H1 (cell line): Measurements from ENCODE around the gene ASCC1. TPM values are rescaled to one million over a fixed set of nuclear protein-coding genes. Genes with fewer than 3 reads are reported as not detected.

Source experiments
- CTCF ChIA-PET: fragments of 300-600 bp; sonication (Branson Sonifier 250); formaldehyde crosslinking; loops from one replicate; lab custom pipeline; 2021; ENCODE audit not compliant: partially characterized antibody; lab: Charles Lee
- POLR2A ChIA-PET: fragments of 300-600 bp; sonication (Branson Sonifier 250); formaldehyde crosslinking; loops from one replicate; lab custom pipeline; 2021; ENCODE audit warnings: inconsistent platforms; ENCODE audit not compliant: partially characterized antibody; lab: Charles Lee
- DNase-seq, 2 experiments: peaks; one replicate each; pipeline versions ENCODE4 v3.0.0 to v3.0.0-alpha.2; 2010 to 2022; ENCODE audit warnings: low spot score in 2 of 2, low read depth in 1 of 2, mixed read lengths in 1 of 2
- FAIRE-seq: peaks from 2 replicates; lab custom pipeline; 2011; peaks lifted over from hg19 to GRCh38; lab: Jason Lieb, UNC
- H2AFZ ChIP-seq: 2 replicates; pipeline ENCODE4 v1.8.1; 2012; ENCODE audit warnings: low read length, inconsistent platforms
- H2AK5ac ChIP-seq: 2 replicates; pipeline ENCODE4 v1.6.1; 2013; ENCODE audit warnings: low read depth, low read length
- H2BK120ac ChIP-seq: replicated peaks from 2 replicates; pipeline ENCODE3; 2013; ENCODE audit warnings: low read depth, low read length, inconsistent platforms
- H2BK12ac ChIP-seq: 2 replicates; pipeline ENCODE4 v1.6.1; 2013; ENCODE audit warnings: low read depth, low read length
- H2BK15ac ChIP-seq: 2 replicates; pipeline ENCODE4 v1.6.1; 2013; ENCODE audit warnings: low read length
- H2BK20ac ChIP-seq: 2 replicates; pipeline ENCODE4 v1.6.1; 2013; ENCODE audit warnings: low read length
- H2BK5ac ChIP-seq: 2 replicates; pipeline ENCODE4 v1.6.1; 2013; ENCODE audit warnings: low read depth, low read length
- H3K14ac ChIP-seq: 2 replicates; pipeline ENCODE4 v1.6.1; 2013; ENCODE audit warnings: inconsistent platforms; ENCODE audit not compliant: insufficient read length
- H3K18ac ChIP-seq: 2 replicates; pipeline ENCODE4 v1.6.1; 2013; ENCODE audit warnings: low read length; ENCODE audit errors: extremely low read depth
- H3K23ac ChIP-seq: 2 replicates; pipeline ENCODE4 v1.6.1; 2013; ENCODE audit warnings: inconsistent platforms; ENCODE audit not compliant: insufficient read length
- H3K23me2 ChIP-seq: 2 replicates; pipeline ENCODE4 v1.6.1; 2013; ENCODE audit warnings: low read depth, low read length
- H3K27ac ChIP-seq: 2 replicates; pipeline ENCODE4 v1.6.1; 2011; ENCODE audit warnings: low read depth, low read length, inconsistent platforms
- H3K27me3 ChIP-seq, 4 experiments: replicated peaks in 1 of 4; 1 replicate in 1 of 4; 2 replicates in 3 of 4; pipeline versions ENCODE4 v1.6.1 to v1.8.1; 2011 to 2013; ENCODE audit warnings: low read length in 3 of 4, mild to moderate bottlenecking in 3 of 4, inconsistent platforms in 2 of 4, mixed read lengths in 2 of 4, moderate library complexity in 1 of 4; ENCODE audit not compliant: control insufficient read depth in 3 of 4, insufficient read depth in 3 of 4; ENCODE audit errors: extremely low read depth in 1 of 4
- H3K36me3 ChIP-seq, 4 experiments: 2 replicates each; pipeline versions ENCODE4 v1.6.1 to v1.8.1; 2011 to 2013; ENCODE audit warnings: mild to moderate bottlenecking in 4 of 4, low read length in 3 of 4, moderate library complexity in 2 of 4, control low read depth in 1 of 4, inconsistent platforms in 1 of 4; ENCODE audit not compliant: insufficient read depth in 4 of 4, control insufficient read depth in 2 of 4
- H3K4ac ChIP-seq: replicated peaks from 2 replicates; pipeline ENCODE3; 2013; ENCODE audit warnings: low read length, low read depth, mixed read lengths, inconsistent platforms; ENCODE audit not compliant: insufficient read length
- H3K4me1 ChIP-seq, 4 experiments: replicated peaks in 1 of 4; 1 replicate in 1 of 4; 2 replicates in 3 of 4; pipeline versions ENCODE4 v1.6.1 to v1.8.1; 2011 to 2013; ENCODE audit warnings: low read length in 3 of 4, inconsistent platforms in 2 of 4, mixed read lengths in 1 of 4; ENCODE audit not compliant: insufficient read depth in 4 of 4, control insufficient read depth in 3 of 4
- H3K4me2 ChIP-seq, 2 experiments: 2 replicates each; pipeline versions ENCODE4 v1.6.1 to v1.8.1; 2011 to 2013; ENCODE audit warnings: low read depth in 2 of 2, low read length in 2 of 2, control low read depth in 1 of 2, inconsistent platforms in 1 of 2, mild to moderate bottlenecking in 1 of 2; ENCODE audit not compliant: insufficient read depth in 1 of 2
- H3K4me3 ChIP-seq, 4 experiments: fragments of 200-600, 300-600 bp in 1 of 4; sonication (generic), shearing (Covaris generic), sonication (Bioruptor Twin) in 1 of 4; 2 replicates each; pipeline versions ENCODE4 v1.5.1 to v1.8.1; 2011 to 2016; ENCODE audit warnings: low read length in 4 of 4, low read depth in 3 of 4, control low read depth in 2 of 4, inconsistent platforms in 2 of 4, mild to moderate bottlenecking in 2 of 4, mixed read lengths in 1 of 4, moderate library complexity in 1 of 4; ENCODE audit not compliant: insufficient read depth in 2 of 4; ENCODE audit errors: extremely low read depth in 1 of 4
- H3K56ac ChIP-seq: replicated peaks from 2 replicates; pipeline ENCODE3; 2013; ENCODE audit warnings: low read depth, mild to moderate bottlenecking, mixed read lengths, low read length, inconsistent platforms; ENCODE audit not compliant: insufficient read length
- H3K79me1 ChIP-seq: 2 replicates; pipeline ENCODE4 v1.6.1; 2013; ENCODE audit warnings: low read depth, low read length, control low read depth
- H3K79me2 ChIP-seq, 2 experiments: 2 replicates each; pipeline versions ENCODE4 v1.6.1 to v1.8.1; 2012 to 2013; ENCODE audit warnings: low read length in 2 of 2, mild to moderate bottlenecking in 2 of 2, inconsistent platforms in 1 of 2; ENCODE audit not compliant: insufficient read depth in 2 of 2, control insufficient read depth in 1 of 2
- H3K9ac ChIP-seq, 4 experiments: replicated peaks in 1 of 4; 1 replicate in 1 of 4; 2 replicates in 3 of 4; pipeline versions ENCODE4 v1.6.1 to v1.8.1; 2011 to 2013; ENCODE audit warnings: low read depth in 3 of 4, low read length in 3 of 4, control low read depth in 2 of 4, mild to moderate bottlenecking in 2 of 4, moderate library complexity in 2 of 4, inconsistent platforms in 1 of 4; ENCODE audit errors: extremely low read depth in 1 of 4
- H3K9me3 ChIP-seq, 2 experiments: 2 replicates each; pipeline versions ENCODE4 v1.6.1 to v1.8.1; 2012 to 2013; ENCODE audit warnings: mild to moderate bottlenecking in 2 of 2, moderate library complexity in 2 of 2, control low read depth in 1 of 2, inconsistent platforms in 1 of 2, low read depth in 1 of 2, low read length in 1 of 2, mixed read lengths in 1 of 2; ENCODE audit not compliant: insufficient read depth in 2 of 2
- H4K20me1 ChIP-seq, 2 experiments: replicated peaks in 1 of 2; 2 replicates each; pipeline versions ENCODE3 to v1.8.1; 2011 to 2013; ENCODE audit warnings: inconsistent platforms in 2 of 2, low read length in 2 of 2, mild to moderate bottlenecking in 1 of 2; ENCODE audit not compliant: insufficient read depth in 2 of 2, control insufficient read depth in 1 of 2
- H4K5ac ChIP-seq: 2 replicates; pipeline ENCODE4 v1.6.1; 2013; ENCODE audit warnings: low read length, low read depth, mixed read lengths, inconsistent platforms; ENCODE audit not compliant: insufficient read length
- H4K8ac ChIP-seq: 2 replicates; pipeline ENCODE4 v1.8.0; 2013; ENCODE audit warnings: mild to moderate bottlenecking, moderate library complexity, low read length, inconsistent platforms; ENCODE audit not compliant: insufficient read depth; ENCODE audit errors: extremely low read depth
- H4K91ac ChIP-seq: replicated peaks from 2 replicates; pipeline ENCODE3; 2013; ENCODE audit warnings: low read length, mixed read lengths, inconsistent platforms; ENCODE audit not compliant: insufficient read length
- CBX5 ChIP-seq: fragments of 300-800, 300-1000 bp; sonication (generic); IDR thresholded peaks from 2 replicates; pipeline ENCODE4 v1.7.1; 2016; ENCODE audit warnings: antibody characterized with exemption, low read length, low read depth
- EGR1 ChIP-seq: IDR thresholded peaks from 2 replicates; pipeline ENCODE4 v1.6.1; 2011; ENCODE audit warnings: low read depth, low read length, borderline replicate concordance
- JUND ChIP-seq: IDR thresholded peaks from 2 replicates; pipeline ENCODE4 v1.6.1; 2011; ENCODE audit warnings: mild to moderate bottlenecking, improper control_type of control experiment, low read length
- TCF12 ChIP-seq: IDR thresholded peaks from 2 replicates; pipeline ENCODE4 v1.6.1; 2011; ENCODE audit warnings: low read depth, mild to moderate bottlenecking, low read length
- WGBS, 2 experiments: shearing (Covaris generic) in 1 of 2; methylation state at CpG; one replicate each; pipeline versions ENCODE4 v1.1.6 to v1.1.7; 2013 to 2015; ENCODE audit warnings: low lambda C conversion rate in 2 of 2, mixed read lengths in 2 of 2, inconsistent platforms in 1 of 2, low coverage in 1 of 2, missing lambda C conversion rate in 1 of 2; ENCODE audit not compliant: insufficient replicate concordance in 2 of 2, insufficient coverage in 1 of 2, insufficient read length in 1 of 2; ENCODE audit errors: extremely low coverage in 1 of 2, missing lambda C conversion rate in 1 of 2; 5-methylcytosine and 5-hydroxymethylcytosine counted together
- polyA plus RNA-seq, 7 experiments: library from polyadenylated mRNA; depleted of rRNA in 3 of 7; stranded (reverse) in 5 of 7; unstranded in 2 of 7; fragments of >200 nt in 5 of 7; fragments of 200-250 nt in 2 of 7; gene quantifications; 1 replicate in 5 of 7; 2 replicates in 1 of 7; 4 replicates in 1 of 7; pipeline versions ENCODE4 v1.2.1 to v1.2.3, GENCODE V29; 2011 to 2013; ENCODE audit warnings: missing spikeins in 2 of 7, mixed read lengths in 2 of 7
- total RNA-seq: library from RNA; stranded (reverse); fragmentation: NEBNext Ultra II Directional; extraction: Animal tissue kit (Norgen Biotek cat#: 25700); gene quantifications from 2 replicates; pipeline ENCODE4 v1.2.1, GENCODE V29; 2021

Gene ASCC1
- total and polyA plus RNA-seq, 2 of the 8 experiments (the other 6 are each of a cell fraction or from before 2014, with no cell fraction given) = 25.6 to 35.8 TPM

- peak overlapping the region; percentile 79 for H4K91ac ChIP-seq
- H3K79me2 ChIP-seq = no peaks in the 10 kb centered on the region
- H2AFZ ChIP-seq = no peak overlapping the region
- H3K23ac ChIP-seq = no peak overlapping the region
- peak overlapping the region; percentile 69 for H3K4ac ChIP-seq
- H4K5ac ChIP-seq = peak overlapping the region; percentile 84
- H3K56ac ChIP-seq = peak overlapping the region; percentile 7
- ChIA-PET POLR2A (interaction anchor here (0.6 to 24.2 kb wide), 14 partner anchors 10 to 830 kb away, joined by 3 to 673 read pairs (median 6); partner anchors contain the start of gene DDIT4), CTCF (interaction anchor here (0.8 to 4.4 kb wide), 16 partner anchors 12 to 211 kb away, joined by 3 to 39 read pairs (median 5); partner anchors contain the start of gene DDIT4)
- no peak overlapping the region; a peak in 2 of 8 replicates for H3K4me3 ChIP-seq
- peak overlapping the region; percentile 18 for H2AK5ac ChIP-seq
- no peak overlapping the region for H3K14ac ChIP-seq
- H3K79me1 ChIP-seq = no peaks in the 10 kb centered on the region
- H3K4me2 ChIP-seq = peak overlapping the region; percentile 59 to 74; a peak in 3 of 4 replicates
- peak overlapping the region; percentile 97 for H2BK5ac ChIP-seq
- peak overlapping the region; percentile 95 for H3K18ac ChIP-seq
- H3K27ac ChIP-seq = peak overlapping the region; percentile 87
- DNase-seq (no peak), FAIRE-seq (no peak)
- no peaks in the 10 kb centered on the region for H3K27me3 ChIP-seq
- H2BK120ac ChIP-seq = peak overlapping the region; percentile 71
- H3K9ac ChIP-seq = peak overlapping the region in 3 of 4 experiments; percentile 5 to 62 (median 50); a peak in 2 of 7 replicates
- H3K36me3 ChIP-seq = no peaks in the 10 kb centered on the region
- WGBS, 2 experiments = 73% methylated on average over 5 of the region's 5 CpGs; no CpG with 5 or more reads in 1 of the 2 experiments
- no peaks in the 10 kb centered on the region for H4K20me1 ChIP-seq
- H2BK12ac ChIP-seq = peak overlapping the region; percentile 99
- peaks cover 15 to 32% (median 26%) of the 10 kb centered on the region in 4 experiments for H3K4me1 ChIP-seq
- no peaks in the 10 kb centered on the region for H3K9me3 ChIP-seq
- TF ChIP-seq JUND (no peak), EGR1 (no peak), TCF12 (no peak), CBX5 (no peak)
- H3K23me2 ChIP-seq = peaks cover 4% of the 10 kb centered on the region; the same call in 1 of the 2 replicates
- H4K8ac ChIP-seq = no peak overlapping the region
- H2BK20ac ChIP-seq = peak overlapping the region; percentile 98; the same call in 1 of the 2 replicates
- peak overlapping the region; percentile 21; the same call in 1 of the 2 replicates for H2BK15ac ChIP-seq
These were observed 43.6 kb upstream of the ASCC1 start for GRCh38 chr10:72259491-72260238.
